HEK293 (cell line): ENCODE measurements around the gene FAM209B.

Experiments used
- CTCF ChIA-PET: fragments of 350-600 bp; formaldehyde crosslinking; extraction: SDS; loops from one replicate; lab custom pipeline; 2021; ENCODE audit warnings: antibody characterized with exemption; lab: Yijun Ruan, JAX
- POLR2A ChIA-PET: fragments of 300-600 bp; formaldehyde crosslinking; extraction: SDS; loops from one replicate; lab custom pipeline; 2020; ENCODE audit warnings: antibody characterized with exemption, inconsistent platforms; lab: Yijun Ruan, JAX
- H3K27ac ChIP-seq: fragments of 200-500 bp; sonication (Bioruptor generic); 2 replicates; pipeline ENCODE4 v1.5.1; 2014; ENCODE audit warnings: low read depth, low read length, control low read depth, inconsistent platforms; ENCODE audit errors: extremely low read depth
- H3K36me3 ChIP-seq, 2 experiments: fragments of 200-500 bp in 1 of 2; sonication (Bioruptor generic) in 1 of 2; 1 replicate in 1 of 2; 2 replicates in 1 of 2; pipeline ENCODE4 v1.5.1; 2014 to 2017; ENCODE audit warnings: inconsistent platforms in 2 of 2, low read length in 2 of 2; ENCODE audit not compliant: control insufficient read depth in 2 of 2, insufficient read depth in 1 of 2
- H3K4me1 ChIP-seq: fragments of 200-500 bp; sonication (Bioruptor generic); 2 replicates; pipeline ENCODE4 v1.5.1; 2014; ENCODE audit warnings: mild to moderate bottlenecking, low read length, inconsistent platforms; ENCODE audit not compliant: control insufficient read depth, insufficient read depth
- H3K4me3 ChIP-seq: 2 replicates; pipeline ENCODE4 v1.5.1; 2011; ENCODE audit warnings: low read depth, mild to moderate bottlenecking, control low read depth, low read length, moderate library complexity
- H3K9me3 ChIP-seq: fragments of 200-500 bp; sonication (Bioruptor generic); 2 replicates; pipeline ENCODE4 v1.5.1; 2014; ENCODE audit warnings: low read depth, low read length, inconsistent platforms; ENCODE audit not compliant: control insufficient read depth, insufficient read depth
- PRDM1 ChIP-seq: fragments of 450-650 bp; formaldehyde crosslinking; IDR thresholded peaks from 2 replicates; pipeline ENCODE4; 2016; ENCODE audit warnings: missing biosample characterization, missing genetic modification characterization
- SP3 ChIP-seq: fragments of 450-650 bp; formaldehyde crosslinking; IDR thresholded peaks from 2 replicates; pipeline ENCODE4 v1.5.1; 2016; ENCODE audit warnings: missing biosample characterization, missing genetic modification characterization
- YY1 ChIP-seq: fragments of 450-650 bp; formaldehyde crosslinking; IDR thresholded peaks from 2 replicates; pipeline ENCODE4 v1.5.1; 2018; ENCODE audit warnings: missing biosample characterization, missing genetic modification characterization
- ZFP41 ChIP-seq: fragments of 450-650 bp; formaldehyde crosslinking; IDR thresholded peaks from 2 replicates; pipeline ENCODE4 v1.5.1; 2016; ENCODE audit warnings: missing biosample characterization, missing genetic modification characterization, borderline replicate concordance
- ZNF221 ChIP-seq: fragments of 450-650 bp; formaldehyde crosslinking; IDR thresholded peaks from 2 replicates; pipeline ENCODE4 v1.5.1; 2017; ENCODE audit warnings: missing biosample characterization, missing genetic modification characterization, borderline replicate concordance
- ZNF24 ChIP-seq: fragments of 450-650 bp; formaldehyde crosslinking; IDR thresholded peaks from 2 replicates; pipeline ENCODE4 v1.5.1; 2016; ENCODE audit warnings: missing biosample characterization, missing genetic modification characterization
- ZNF274 ChIP-seq, 2 experiments: fragments of 200-500 bp in 1 of 2; fragments of 450-650 bp in 1 of 2; sonication (Bioruptor generic) in 1 of 2; formaldehyde crosslinking in 1 of 2; IDR thresholded peaks; 2 replicates each; pipeline versions ENCODE4 v1.5.1 to v1.6.1; 2014 to 2016; ENCODE audit warnings: borderline replicate concordance in 1 of 2, inconsistent platforms in 1 of 2, low read length in 1 of 2, missing biosample characterization in 1 of 2, missing genetic modification characterization in 1 of 2
- ZNF571 ChIP-seq: fragments of 450-650 bp; formaldehyde crosslinking; IDR thresholded peaks from 2 replicates; pipeline ENCODE4 v1.5.0; 2017; ENCODE audit warnings: missing biosample characterization, missing genetic modification characterization
- ZNF624 ChIP-seq: fragments of 450-650 bp; formaldehyde crosslinking; IDR thresholded peaks from 2 replicates; pipeline ENCODE4 v1.5.1; 2017; ENCODE audit warnings: missing biosample characterization, missing genetic modification characterization
- ZSCAN23 ChIP-seq: fragments of 450-650 bp; formaldehyde crosslinking; IDR thresholded peaks from 2 replicates; pipeline ENCODE4 v1.5.1; 2016; ENCODE audit warnings: missing biosample characterization, missing genetic modification characterization
- TF ChIP-seq, protein P1 (sequence below): fragments of 450-650 bp; formaldehyde crosslinking; IDR thresholded peaks from 2 replicates; pipeline ENCODE4 v1.5.1; 2016; ENCODE audit warnings: missing biosample characterization, missing genetic modification characterization
- TF ChIP-seq, protein P2 (sequence below): fragments of 450-650 bp; formaldehyde crosslinking; IDR thresholded peaks from 2 replicates; pipeline ENCODE4 v1.5.1; 2016; ENCODE audit warnings: missing biosample characterization, missing genetic modification characterization
- TF ChIP-seq, protein P3 (sequence below): fragments of 450-650 bp; formaldehyde crosslinking; IDR thresholded peaks from 2 replicates; pipeline ENCODE4 v1.5.1; 2016; ENCODE audit warnings: missing biosample characterization, missing genetic modification characterization
- TF ChIP-seq, protein P4 (sequence below): fragments of 450-650 bp; formaldehyde crosslinking; IDR thresholded peaks from 2 replicates; pipeline ENCODE4 v1.5.1; 2016; ENCODE audit warnings: missing biosample characterization, missing genetic modification characterization
- TF ChIP-seq, protein P5 (sequence below): fragments of 450-650 bp; formaldehyde crosslinking; IDR thresholded peaks from 2 replicates; pipeline ENCODE4 v1.5.1; 2016; ENCODE audit warnings: missing biosample characterization, missing genetic modification characterization, borderline replicate concordance

FAM209B gene

DNA sequence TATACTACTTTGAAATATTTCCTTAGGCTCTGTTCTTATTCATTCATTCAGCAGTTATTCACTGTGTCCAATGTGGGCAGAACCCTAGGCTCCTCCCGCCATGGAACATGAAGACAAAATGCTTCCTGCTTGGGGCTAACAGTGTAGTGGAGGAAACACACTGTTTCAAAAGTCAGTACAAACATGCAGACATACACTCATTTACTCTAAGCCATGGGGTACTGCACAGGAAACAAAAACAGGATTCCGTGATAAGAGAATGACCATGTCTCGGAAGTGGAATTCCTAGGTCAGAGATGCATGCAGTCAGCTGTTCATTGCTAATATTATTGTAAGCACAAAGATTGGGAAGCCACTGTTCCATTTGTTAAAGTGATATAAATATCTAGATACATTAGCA, 26.9 kb upstream of the FAM209B start (continued):
- TF ChIP-seq, protein P1, sequence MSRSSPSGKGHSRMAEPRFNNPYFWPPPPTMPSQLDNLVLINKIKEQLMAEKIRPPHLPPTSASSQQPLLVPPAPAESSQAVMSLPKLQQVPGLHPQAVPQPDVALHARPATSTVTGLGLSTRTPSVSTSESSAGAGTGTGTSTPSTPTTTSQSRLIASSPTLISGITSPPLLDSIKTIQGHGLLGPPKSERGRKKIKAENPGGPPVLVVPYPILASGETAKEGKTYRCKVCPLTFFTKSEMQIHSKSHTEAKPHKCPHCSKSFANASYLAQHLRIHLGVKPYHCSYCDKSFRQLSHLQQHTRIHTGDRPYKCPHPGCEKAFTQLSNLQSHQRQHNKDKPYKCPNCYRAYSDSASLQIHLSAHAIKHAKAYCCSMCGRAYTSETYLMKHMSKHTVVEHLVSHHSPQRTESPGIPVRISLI (tag by site-specific recombination) = no peak

DNA sequence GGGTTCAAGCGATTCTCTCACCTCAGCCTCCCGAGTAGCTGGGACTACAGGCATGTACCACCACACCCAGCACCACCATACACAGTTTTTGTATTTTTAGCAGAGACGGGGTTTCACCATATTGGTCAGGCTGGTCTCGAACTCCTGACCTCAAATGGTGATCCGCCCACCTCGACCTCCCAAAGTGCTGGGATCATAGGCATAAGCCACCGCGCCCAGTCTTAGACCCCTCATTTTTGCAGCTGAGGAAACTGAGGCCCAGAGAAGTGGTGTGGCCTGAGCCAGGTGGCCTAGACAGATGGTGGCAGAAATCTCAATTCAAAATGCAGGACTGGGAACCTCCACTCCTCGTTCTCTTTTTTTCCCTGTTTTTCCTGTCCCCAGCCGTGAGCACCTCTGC, 21.1 kb upstream of the FAM209B start:
- Histone ChIP-seq H3K27ac (no peak overlapping the region), H3K4me1 (no peaks in the 10 kb centered on the region), H3K4me3 (no peak overlapping the region), H3K9me3 (no peaks in the 10 kb centered on the region), H3K36me3 (peaks cover 0 to 30% of the 10 kb centered on the region in 2 experiments; a peak in 1 of 3 replicates)
- CTCF ChIA-PET = interaction anchor here (0.5 kb wide), 1 partner anchor 49 kb away, joined by 3 read pairs; no protein-coding TSS in a partner anchor
- POLR2A ChIA-PET = no interaction called here
- no peak for TF ChIP-seq ZSCAN23 (tag by site-specific recombination)
- TF ChIP-seq ZNF274 (IDR thresholded peaks at IDR 0.05; ENCODE audit: low read length) = no peak
- no peak for TF ChIP-seq ZNF274 (tag by site-specific recombination; IDR thresholded peaks at IDR 0.05; ENCODE audit: borderline replicate concordance)
- TF ChIP-seq, protein P2, sequence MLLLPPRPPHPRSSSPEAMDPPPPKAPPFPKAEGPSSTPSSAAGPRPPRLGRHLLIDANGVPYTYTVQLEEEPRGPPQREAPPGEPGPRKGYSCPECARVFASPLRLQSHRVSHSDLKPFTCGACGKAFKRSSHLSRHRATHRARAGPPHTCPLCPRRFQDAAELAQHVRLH = no peak
- TF ChIP-seq ZNF24 (tag by site-specific recombination) = no peak
- TF ChIP-seq ZNF221 (tag by site-specific recombination) = no peak
- no peak for TF ChIP-seq ZNF571
- TF ChIP-seq, protein P3, sequence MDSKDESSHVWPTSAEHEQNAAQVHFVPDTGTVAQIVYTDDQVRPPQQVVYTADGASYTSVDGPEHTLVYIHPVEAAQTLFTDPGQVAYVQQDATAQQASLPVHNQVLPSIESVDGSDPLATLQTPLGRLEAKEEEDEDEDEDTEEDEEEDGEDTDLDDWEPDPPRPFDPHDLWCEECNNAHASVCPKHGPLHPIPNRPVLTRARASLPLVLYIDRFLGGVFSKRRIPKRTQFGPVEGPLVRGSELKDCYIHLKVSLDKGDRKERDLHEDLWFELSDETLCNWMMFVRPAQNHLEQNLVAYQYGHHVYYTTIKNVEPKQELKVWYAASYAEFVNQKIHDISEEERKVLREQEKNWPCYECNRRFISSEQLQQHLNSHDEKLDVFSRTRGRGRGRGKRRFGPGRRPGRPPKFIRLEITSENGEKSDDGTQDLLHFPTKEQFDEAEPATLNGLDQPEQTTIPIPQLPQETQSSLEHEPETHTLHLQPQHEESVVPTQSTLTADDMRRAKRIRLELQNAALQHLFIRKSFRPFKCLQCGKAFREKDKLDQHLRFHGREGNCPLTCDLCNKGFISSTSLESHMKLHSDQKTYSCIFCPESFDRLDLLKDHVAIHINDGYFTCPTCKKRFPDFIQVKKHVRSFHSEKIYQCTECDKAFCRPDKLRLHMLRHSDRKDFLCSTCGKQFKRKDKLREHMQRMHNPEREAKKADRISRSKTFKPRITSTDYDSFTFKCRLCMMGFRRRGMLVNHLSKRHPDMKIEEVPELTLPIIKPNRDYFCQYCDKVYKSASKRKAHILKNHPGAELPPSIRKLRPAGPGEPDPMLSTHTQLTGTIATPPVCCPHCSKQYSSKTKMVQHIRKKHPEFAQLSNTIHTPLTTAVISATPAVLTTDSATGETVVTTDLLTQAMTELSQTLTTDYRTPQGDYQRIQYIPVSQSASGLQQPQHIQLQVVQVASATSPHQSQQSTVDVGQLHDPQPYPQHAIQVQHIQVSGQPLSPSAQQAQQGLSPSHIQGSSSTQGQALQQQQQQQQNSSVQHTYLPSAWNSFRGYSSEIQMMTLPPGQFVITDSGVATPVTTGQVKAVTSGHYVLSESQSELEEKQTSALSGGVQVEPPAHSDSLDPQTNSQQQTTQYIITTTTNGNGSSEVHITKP = no peak
- no peak for TF ChIP-seq SP3
- TF ChIP-seq PRDM1 (tag by site-specific recombination) = no peak
- no peak for TF ChIP-seq YY1
- no peak for TF ChIP-seq ZFP41
- TF ChIP-seq, protein P4, sequence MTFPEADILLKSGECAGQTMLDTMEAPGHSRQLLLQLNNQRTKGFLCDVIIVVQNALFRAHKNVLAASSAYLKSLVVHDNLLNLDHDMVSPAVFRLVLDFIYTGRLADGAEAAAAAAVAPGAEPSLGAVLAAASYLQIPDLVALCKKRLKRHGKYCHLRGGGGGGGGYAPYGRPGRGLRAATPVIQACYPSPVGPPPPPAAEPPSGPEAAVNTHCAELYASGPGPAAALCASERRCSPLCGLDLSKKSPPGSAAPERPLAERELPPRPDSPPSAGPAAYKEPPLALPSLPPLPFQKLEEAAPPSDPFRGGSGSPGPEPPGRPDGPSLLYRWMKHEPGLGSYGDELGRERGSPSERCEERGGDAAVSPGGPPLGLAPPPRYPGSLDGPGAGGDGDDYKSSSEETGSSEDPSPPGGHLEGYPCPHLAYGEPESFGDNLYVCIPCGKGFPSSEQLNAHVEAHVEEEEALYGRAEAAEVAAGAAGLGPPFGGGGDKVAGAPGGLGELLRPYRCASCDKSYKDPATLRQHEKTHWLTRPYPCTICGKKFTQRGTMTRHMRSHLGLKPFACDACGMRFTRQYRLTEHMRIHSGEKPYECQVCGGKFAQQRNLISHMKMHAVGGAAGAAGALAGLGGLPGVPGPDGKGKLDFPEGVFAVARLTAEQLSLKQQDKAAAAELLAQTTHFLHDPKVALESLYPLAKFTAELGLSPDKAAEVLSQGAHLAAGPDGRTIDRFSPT (tag by site-specific recombination) = no peak
- TF ChIP-seq, protein P5, sequence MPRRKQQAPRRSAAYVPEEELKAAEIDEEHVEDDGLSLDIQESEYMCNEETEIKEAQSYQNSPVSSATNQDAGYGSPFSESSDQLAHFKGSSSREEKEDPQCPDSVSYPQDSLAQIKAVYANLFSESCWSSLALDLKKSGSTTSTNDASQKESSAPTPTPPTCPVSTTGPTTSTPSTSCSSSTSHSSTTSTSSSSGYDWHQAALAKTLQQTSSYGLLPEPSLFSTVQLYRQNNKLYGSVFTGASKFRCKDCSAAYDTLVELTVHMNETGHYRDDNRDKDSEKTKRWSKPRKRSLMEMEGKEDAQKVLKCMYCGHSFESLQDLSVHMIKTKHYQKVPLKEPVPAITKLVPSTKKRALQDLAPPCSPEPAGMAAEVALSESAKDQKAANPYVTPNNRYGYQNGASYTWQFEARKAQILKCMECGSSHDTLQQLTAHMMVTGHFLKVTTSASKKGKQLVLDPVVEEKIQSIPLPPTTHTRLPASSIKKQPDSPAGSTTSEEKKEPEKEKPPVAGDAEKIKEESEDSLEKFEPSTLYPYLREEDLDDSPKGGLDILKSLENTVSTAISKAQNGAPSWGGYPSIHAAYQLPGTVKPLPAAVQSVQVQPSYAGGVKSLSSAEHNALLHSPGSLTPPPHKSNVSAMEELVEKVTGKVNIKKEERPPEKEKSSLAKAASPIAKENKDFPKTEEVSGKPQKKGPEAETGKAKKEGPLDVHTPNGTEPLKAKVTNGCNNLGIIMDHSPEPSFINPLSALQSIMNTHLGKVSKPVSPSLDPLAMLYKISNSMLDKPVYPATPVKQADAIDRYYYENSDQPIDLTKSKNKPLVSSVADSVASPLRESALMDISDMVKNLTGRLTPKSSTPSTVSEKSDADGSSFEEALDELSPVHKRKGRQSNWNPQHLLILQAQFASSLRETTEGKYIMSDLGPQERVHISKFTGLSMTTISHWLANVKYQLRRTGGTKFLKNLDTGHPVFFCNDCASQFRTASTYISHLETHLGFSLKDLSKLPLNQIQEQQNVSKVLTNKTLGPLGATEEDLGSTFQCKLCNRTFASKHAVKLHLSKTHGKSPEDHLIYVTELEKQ (tag by site-specific recombination) = no peak
- TF ChIP-seq ZNF624 (tag by site-specific recombination) = no peak
- TF ChIP-seq, all 188 proteins: peak for 0
